HEK293 (cell line): ENCODE results near the gene LAMTOR4.

Source experiments
- AEBP2 ChIP-seq: fragments of 450-650 bp; formaldehyde crosslinking; IDR thresholded peaks from 2 replicates; pipeline ENCODE4 v1.5.1; 2016; ENCODE audit warnings: missing biosample characterization, missing genetic modification characterization, borderline replicate concordance
- BCL6B ChIP-seq: fragments of 450-650 bp; formaldehyde crosslinking; IDR thresholded peaks from 2 replicates; pipeline ENCODE4 v1.5.1; 2017; ENCODE audit warnings: missing biosample characterization, missing genetic modification characterization
- ELK4 ChIP-seq: IDR thresholded peaks from 2 replicates; pipeline ENCODE4 v1.6.1; 2011; ENCODE audit warnings: mild to moderate bottlenecking, low read depth, low read length, borderline replicate concordance
- HOXA7 ChIP-seq: sonication (generic); formaldehyde crosslinking; IDR thresholded peaks from 2 replicates; pipeline ENCODE4 v1.8.1; 2022; ENCODE audit warnings: missing genetic modification reagents, borderline replicate concordance
- PRDM2 ChIP-seq: fragments of 450-650 bp; formaldehyde crosslinking; IDR thresholded peaks from 2 replicates; pipeline ENCODE4 v1.5.1; 2016; ENCODE audit warnings: missing biosample characterization, missing genetic modification characterization, borderline replicate concordance
- YY2 ChIP-seq: fragments of 450-650 bp; formaldehyde crosslinking; IDR thresholded peaks from 2 replicates; pipeline ENCODE4 v1.5.1; 2016; ENCODE audit warnings: missing biosample characterization, missing genetic modification characterization
- ZBTB10 ChIP-seq: fragments of 450-650 bp; formaldehyde crosslinking; IDR thresholded peaks from 2 replicates; pipeline ENCODE4 v1.5.1; 2016; ENCODE audit warnings: missing biosample characterization, missing genetic modification characterization
- ZBTB17 ChIP-seq: fragments of 450-650 bp; formaldehyde crosslinking; IDR thresholded peaks from 2 replicates; pipeline ENCODE4 v1.5.1; 2016; ENCODE audit warnings: missing biosample characterization, missing genetic modification characterization
- ZNF19 ChIP-seq: fragments of 450-650 bp; formaldehyde crosslinking; IDR thresholded peaks from 2 replicates; pipeline ENCODE4; 2016; ENCODE audit warnings: missing biosample characterization, missing genetic modification characterization, low read depth
- ZNF214 ChIP-seq: fragments of 450-650 bp; formaldehyde crosslinking; IDR thresholded peaks from 2 replicates; pipeline ENCODE4 v1.5.1; 2017; ENCODE audit warnings: missing biosample characterization, mild to moderate bottlenecking, missing genetic modification characterization, borderline replicate concordance
- ZNF280D ChIP-seq: fragments of 450-650 bp; formaldehyde crosslinking; IDR thresholded peaks from 2 replicates; pipeline ENCODE4 v1.5.1; 2016; ENCODE audit warnings: missing biosample characterization, missing genetic modification characterization
- ZNF513 ChIP-seq: fragments of 450-650 bp; IDR thresholded peaks from 2 replicates; pipeline ENCODE4 v1.5.1; 2018; ENCODE audit warnings: missing biosample characterization, missing genetic modification characterization
- ZNF521 ChIP-seq: fragments of 450-650 bp; formaldehyde crosslinking; IDR thresholded peaks from 2 replicates; pipeline ENCODE4 v1.5.1; 2017; ENCODE audit warnings: missing biosample characterization, mild to moderate bottlenecking, missing genetic modification characterization
- ZNF560 ChIP-seq: fragments of 450-650 bp; formaldehyde crosslinking; IDR thresholded peaks from 2 replicates; pipeline ENCODE4 v1.5.1; 2017; ENCODE audit warnings: missing biosample characterization, missing genetic modification characterization, borderline replicate concordance
- ZNF623 ChIP-seq: fragments of 450-650 bp; formaldehyde crosslinking; IDR thresholded peaks from 2 replicates; pipeline ENCODE4 v1.5.1; 2016; ENCODE audit warnings: missing biosample characterization, missing genetic modification characterization
- ZNF677 ChIP-seq: fragments of 450-650 bp; IDR thresholded peaks from 2 replicates; pipeline ENCODE4 v1.5.0; 2018; ENCODE audit warnings: missing biosample characterization, mild to moderate bottlenecking, missing genetic modification characterization, moderate library complexity
- ZNF777 ChIP-seq: fragments of 450-650 bp; formaldehyde crosslinking; IDR thresholded peaks from 2 replicates; pipeline ENCODE4 v1.5.1; 2017; ENCODE audit warnings: missing biosample characterization, missing genetic modification characterization, borderline replicate concordance
- ZSCAN4 ChIP-seq: fragments of 450-650 bp; formaldehyde crosslinking; IDR thresholded peaks from 2 replicates; pipeline ENCODE4 v1.5.1; 2017; ENCODE audit warnings: missing biosample characterization, missing genetic modification characterization

Gene LAMTOR4

GRCh38 chr7:100177045-100178001 is 28.6 kb downstream of the LAMTOR4 start, which contains the start of the genes GPC2 and STAG3 (continued):
- no peak for TF ChIP-seq ZSCAN4
- TF ChIP-seq ZNF19 = no peak
- no peak for TF ChIP-seq ZBTB10 (tag by site-specific recombination)
- TF ChIP-seq ZBTB17 (tag by site-specific recombination) = peak; percentile 96
- TF ChIP-seq ZNF677 (tag by site-specific recombination) = no peak
- no peak for TF ChIP-seq HOXA7 (CRISPR knock-in tag)
- TF ChIP-seq PRDM2 = no peak
- TF ChIP-seq ZNF280D (tag by site-specific recombination) = no peak
- no peak for TF ChIP-seq ZNF560 (tag by site-specific recombination)
- TF ChIP-seq ZNF513 = no peak
- TF ChIP-seq YY2 = no peak
- TF ChIP-seq ELK4 = no peak
- TF ChIP-seq BCL6B (tag by site-specific recombination) = no peak
- TF ChIP-seq ZNF521 = no peak
- no peak for TF ChIP-seq ZNF777
- no peak for TF ChIP-seq AEBP2 (tag by site-specific recombination)
- no peak for TF ChIP-seq ZNF214 (tag by site-specific recombination)
- TF ChIP-seq ZNF623 = no peak
